HG03196 (cell line): Measurements from ENCODE around the gene KIDINS220.
A peak's percentile ranks its signal among the peaks of the same experiment; 100 is the strongest.

Experiments
- ATAC-seq: cut with Tn5 transposase; IDR thresholded peaks from one replicate; pipeline ENCODE4 v1.9.1; 2021; ENCODE audit not compliant: unreplicated experiment

The KIDINS220 gene

GRCh38 chr2:8836971-8837794 lies at the start of gene KIDINS220:
KIDINS220 (minus strand) TSS chr2:8837613; CDS start chr2:8827093, 10,520 bp downstream.
- ATAC-seq = peak; percentile 88

GRCh38 chr2:8886876-8887275 lies 49.5 kb upstream of the KIDINS220 start:
- no peak for ATAC-seq

GRCh38 chr2:8886202-8886518 lies 48.7 kb upstream of the KIDINS220 start:
- no peak for ATAC-seq

DNA sequence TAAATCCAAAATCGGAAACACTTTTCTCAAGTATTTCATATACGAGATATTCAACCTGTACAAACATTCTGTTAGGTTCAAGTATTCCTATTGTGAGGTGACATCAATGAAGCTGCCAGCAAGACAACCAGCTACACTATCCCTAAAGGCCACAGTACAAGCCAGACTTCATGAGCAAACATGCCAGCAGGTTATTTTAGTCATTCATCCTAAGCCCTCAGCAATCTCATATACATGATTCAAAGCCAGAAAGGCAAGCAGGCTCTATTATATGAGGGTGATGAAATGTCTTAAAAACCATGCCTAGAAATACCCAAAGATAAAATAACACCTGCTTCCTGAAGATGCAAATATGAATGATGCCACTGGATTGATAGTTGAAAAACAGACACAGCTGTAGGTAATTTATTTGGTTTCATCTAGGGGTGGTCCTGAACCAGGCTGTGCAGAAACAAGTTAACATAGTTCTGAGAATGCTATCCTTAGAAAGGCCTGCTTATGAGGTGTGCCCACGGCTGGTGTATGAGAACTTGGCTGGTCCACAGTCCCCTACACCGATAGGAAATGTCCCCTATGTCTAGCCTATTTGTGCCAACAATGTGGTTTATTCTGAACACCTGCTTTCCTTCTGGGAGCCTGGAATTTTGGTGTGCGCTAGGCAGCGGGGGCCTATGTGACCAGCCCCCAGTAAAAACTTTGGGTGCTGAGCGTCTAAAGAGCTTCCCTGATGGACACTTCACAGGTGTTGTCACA lies 48.2 kb upstream of the KIDINS220 start:
- no peak for ATAC-seq

DNA sequence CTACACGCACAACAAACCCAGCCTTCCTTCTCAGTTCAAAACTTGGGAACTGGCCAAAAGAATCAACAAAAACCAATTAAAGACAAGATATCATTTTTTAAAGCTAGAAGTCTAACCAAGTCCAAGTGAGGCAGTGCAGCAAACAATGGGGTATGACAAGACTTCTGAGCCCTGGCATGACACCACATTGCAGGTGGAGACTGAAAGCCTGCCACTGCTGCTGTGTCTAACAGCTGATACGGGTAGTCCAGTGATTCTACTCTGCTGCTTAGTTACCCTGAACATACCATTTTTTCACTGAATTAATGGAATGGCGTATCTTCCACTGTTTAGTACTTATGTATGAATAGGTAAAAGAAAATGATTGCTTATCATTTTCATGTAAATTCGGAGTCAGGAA lies 47.4 kb upstream of the KIDINS220 start:
- no peak for ATAC-seq

- no peak for ATAC-seq
Measured at GRCh38 chr2:8882094-8882493, 44.7 kb upstream of the KIDINS220 start.

GRCh38 chr2:8877894-8878293 lies 40.5 kb upstream of the KIDINS220 start:
- ATAC-seq = no peak

DNA sequence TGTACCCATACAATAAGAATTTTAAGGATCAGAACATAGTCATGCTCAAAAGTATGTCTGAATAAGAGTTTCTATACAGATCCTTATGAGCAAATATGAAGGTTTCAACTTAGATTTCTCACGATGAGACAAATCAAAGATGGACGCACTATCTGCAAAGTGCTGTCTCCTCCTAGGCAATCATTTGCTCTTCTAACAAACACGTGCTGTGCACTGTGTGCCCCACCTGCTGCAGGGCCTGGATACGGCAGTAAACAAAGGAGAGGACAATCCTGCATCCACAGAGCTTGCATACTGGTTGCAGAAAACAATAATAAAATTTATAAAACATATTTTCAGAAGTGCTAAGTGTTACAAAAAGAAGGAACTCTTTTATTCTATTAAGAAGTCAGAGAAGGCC lies 39.9 kb upstream of the KIDINS220 start:
- no peak for ATAC-seq

DNA sequence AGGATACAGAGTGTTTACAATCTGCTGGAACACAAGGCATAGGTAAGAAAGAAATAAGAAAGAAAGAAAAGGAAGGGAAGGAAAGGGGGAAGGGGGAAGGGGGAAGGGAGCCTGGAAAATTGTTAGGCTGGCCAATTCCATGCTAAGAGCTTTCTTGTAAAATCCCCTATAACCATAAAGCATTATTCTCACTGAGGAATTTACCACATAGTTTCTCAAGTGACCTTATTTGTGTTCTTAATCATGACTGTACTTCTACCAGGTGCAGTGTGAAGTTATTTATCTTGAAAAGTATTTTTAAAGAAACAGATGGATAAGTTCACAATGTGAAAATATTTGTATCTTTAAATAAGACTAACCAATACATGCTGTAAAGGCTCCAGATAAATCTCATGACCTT lies 39.2 kb upstream of the KIDINS220 start:
- ATAC-seq = no peak

GRCh38 chr2:8872821-8873432 lies 35.5 kb upstream of the KIDINS220 start:
- ATAC-seq = no peak

GRCh38 chr2:8870441-8870840 lies 33.0 kb upstream of the KIDINS220 start:
- ATAC-seq = no peak

DNA sequence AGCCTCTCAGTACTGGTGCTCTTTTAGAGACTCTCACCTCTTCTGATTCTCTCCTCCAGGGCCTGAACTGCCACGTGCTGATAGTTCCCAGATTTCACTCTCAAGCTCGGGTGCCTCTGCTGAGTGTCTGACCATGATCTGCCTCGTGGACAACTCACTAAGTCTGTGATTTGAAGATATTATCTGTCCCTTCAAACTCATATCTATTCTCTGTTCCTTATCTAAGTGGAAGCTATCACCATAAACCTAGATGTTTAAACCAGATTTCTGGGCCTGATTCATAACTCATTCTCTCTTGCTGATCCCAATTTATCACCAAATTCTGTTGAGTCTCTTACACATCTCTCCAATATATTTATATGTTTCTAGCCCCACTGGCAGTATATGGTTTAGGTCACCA lies 29.9 kb upstream of the KIDINS220 start:
- no peak for ATAC-seq

DNA sequence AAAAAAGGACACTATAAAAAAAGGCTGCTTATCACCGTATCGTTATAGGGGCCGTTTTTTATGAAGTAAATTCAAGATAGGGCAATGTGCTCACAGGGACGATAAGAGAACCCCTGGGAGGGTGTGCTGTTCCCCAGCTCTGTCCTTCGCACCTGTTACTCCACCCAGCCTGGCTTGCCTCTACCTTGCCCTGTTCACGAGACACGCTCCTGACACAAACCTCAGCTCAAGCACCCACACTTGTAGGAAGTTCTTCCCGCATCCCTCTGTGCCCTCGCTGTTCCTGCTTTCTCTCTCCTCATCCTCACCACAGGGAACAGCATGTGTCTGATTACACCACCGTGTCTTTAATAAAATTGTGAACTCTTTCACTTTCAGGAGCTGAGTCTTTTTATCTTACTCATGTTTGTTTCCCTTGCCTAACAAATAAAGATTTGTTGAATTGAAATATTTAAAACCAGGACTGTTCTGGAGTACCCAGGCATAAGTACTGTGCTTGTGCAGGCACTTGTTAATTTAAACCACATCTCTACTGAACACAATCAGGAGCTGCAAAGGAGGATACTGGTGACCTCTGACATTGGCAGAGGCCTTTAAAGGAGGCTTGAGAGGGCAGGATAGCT lies 26.0 kb upstream of the KIDINS220 start:
- no peak for ATAC-seq

DNA sequence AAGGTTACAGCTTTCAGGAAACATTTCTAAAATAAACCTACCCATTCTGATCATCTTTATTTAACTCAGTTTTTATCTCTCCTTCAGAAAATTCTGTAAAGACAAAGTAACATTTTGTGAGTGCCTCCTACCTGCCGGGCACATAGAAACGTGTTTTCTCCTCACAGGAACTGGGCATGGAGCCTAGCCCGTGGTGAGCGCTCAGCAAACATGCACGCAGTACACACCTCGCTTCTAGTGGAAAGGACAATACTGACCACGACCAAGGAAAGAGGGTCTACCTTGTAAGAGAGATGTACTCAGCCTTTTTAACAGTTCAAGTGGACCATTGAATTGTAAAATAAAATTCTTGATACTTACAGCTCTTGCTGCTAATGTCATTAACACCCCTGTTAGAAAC lies 24.8 kb upstream of the KIDINS220 start:
- ATAC-seq = no peak

DNA sequence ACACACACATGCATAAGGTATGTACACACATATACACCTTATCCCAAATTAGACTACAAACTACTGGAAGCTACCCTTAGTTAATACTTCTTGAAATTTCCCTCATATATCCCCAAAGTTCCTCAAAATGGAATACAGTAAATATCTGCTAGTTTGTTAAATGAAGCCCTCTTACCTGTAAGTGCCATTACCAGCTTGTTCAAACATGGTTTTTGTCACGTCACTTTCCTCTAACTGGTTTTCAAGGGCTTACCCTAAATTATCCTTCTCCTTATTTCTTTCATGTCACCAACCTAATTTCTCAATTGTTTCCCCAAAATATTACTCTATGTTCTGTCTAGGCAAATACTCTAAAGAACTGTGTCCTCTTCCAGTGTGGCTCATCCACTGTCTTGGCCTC lies 24.4 kb upstream of the KIDINS220 start:
- ATAC-seq = no peak

DNA sequence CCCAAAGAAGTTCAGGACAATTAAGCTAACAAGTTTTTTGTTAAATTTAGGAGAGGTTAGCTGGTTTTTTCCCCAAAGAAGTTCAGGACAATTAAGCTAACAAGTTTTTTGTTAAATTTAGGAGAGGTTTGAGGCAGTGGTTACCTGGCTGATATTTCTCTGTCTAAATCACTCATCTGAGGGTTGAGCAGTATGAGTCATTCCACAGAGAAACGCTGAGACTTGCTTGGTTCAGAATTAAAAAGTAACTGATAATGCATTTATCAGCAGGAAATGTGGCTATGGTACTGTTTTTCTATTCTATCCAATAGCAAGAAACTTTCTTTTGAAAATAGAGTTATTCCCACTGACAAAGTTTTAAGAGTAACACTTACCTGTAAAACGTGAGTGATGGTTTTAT lies 22.8 kb upstream of the KIDINS220 start:
- no peak for ATAC-seq

DNA sequence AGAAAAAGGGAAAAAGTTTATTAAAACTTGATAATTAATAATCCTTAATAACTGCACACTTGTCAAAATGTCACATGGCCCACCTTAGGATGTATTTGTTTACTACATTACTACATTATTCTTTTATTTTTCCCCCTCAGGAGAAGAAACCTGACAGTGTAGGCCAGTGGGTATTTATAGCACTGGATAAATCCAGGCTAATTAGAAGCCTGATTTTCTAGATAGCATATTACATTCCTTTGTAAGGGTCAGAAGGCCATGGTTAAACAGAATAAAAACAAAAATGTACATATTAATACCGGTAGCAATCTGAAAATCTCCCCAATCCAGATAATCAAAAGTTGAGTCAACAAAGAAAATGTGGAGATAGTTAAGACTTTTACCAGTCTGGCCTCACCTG lies 21.5 kb upstream of the KIDINS220 start:
- no peak for ATAC-seq

DNA sequence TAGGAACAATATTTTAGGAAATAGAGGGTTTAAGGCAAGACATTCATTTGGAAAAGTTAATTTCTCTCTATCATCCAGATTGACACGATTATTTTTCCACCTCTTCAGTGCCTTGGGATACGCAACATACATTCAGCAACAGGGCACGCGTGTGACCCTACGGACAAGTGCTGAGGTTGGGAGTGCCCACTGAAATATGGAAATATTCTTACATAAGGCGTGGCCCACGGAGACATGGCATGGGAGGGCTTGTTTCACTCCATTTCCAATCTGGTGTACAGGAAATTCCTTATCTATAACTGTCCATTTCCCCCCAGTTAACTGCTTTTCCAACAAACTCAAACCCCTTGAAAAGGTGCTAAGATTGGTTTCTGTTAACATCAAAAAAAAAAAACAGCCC lies 20.9 kb upstream of the KIDINS220 start:
- no peak for ATAC-seq

GRCh38 chr2:8857709-8858108 lies 20.3 kb upstream of the KIDINS220 start:
- no peak for ATAC-seq

DNA sequence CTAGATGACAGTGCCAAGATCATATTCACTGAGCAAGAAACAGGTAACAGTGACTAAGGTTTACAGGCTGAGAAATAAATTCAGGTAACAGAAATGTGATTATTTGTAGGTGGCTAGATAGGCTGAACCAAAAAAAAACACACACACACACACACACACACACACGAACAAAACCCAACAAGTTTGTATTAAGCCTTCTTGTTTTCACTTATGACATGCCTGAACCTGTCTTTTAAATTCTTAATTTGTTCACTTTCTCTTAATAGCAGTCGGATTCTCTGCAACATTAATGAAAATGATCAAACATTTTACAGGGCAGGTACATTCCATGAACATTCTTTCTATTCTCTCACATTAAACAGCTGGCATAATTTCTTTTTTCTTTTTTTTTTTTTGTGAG lies 18.8 kb upstream of the KIDINS220 start:
- ATAC-seq = no peak

DNA sequence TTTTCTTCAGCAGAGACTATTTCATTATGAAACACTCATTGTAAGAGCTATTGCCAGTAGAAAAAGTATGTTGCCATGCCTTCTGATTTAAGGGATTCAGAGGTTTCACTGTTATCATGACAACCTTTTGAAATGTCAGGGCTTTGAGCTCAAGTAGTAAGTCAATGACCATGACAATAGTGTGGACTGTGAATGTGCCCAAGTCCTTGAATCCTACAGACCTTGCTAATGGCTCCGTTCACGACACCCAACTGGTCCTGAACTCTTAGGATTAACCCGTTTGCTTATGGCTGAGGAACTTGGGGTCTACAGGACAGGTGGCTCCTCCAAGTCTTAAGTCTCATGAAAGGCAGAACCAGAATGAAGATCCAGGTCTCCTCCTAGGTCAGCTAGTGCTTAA lies 17.6 kb upstream of the KIDINS220 start:
- ATAC-seq = no peak

- ATAC-seq = no peak
Measured at GRCh38 chr2:8853426-8853825, 16.0 kb upstream of the KIDINS220 start.
